DND-41 (cell line): Measurements from ENCODE around the gene NEDD4L.

Source experiments
- EZH2 ChIP-seq: IDR thresholded peaks from 3 replicates; pipeline ENCODE4 v1.6.1; 2012; ENCODE audit warnings: borderline replicate concordance, low read depth, mild to moderate bottlenecking, moderate library complexity, low read length, inconsistent platforms; ENCODE audit not compliant: severe bottlenecking
- TF ChIP-seq, protein P1 (sequence below): IDR thresholded peaks from 2 replicates; pipeline ENCODE4 v1.5.1; 2012; ENCODE audit warnings: borderline replicate concordance, low read length, moderate library complexity, mild to moderate bottlenecking; ENCODE audit not compliant: poor library complexity, severe bottlenecking; ENCODE audit errors: extremely low read depth

GRCh38 chr18:58105888-58106260, 61.8 kb downstream of the NEDD4L start:
- TF ChIP-seq, protein P1, sequence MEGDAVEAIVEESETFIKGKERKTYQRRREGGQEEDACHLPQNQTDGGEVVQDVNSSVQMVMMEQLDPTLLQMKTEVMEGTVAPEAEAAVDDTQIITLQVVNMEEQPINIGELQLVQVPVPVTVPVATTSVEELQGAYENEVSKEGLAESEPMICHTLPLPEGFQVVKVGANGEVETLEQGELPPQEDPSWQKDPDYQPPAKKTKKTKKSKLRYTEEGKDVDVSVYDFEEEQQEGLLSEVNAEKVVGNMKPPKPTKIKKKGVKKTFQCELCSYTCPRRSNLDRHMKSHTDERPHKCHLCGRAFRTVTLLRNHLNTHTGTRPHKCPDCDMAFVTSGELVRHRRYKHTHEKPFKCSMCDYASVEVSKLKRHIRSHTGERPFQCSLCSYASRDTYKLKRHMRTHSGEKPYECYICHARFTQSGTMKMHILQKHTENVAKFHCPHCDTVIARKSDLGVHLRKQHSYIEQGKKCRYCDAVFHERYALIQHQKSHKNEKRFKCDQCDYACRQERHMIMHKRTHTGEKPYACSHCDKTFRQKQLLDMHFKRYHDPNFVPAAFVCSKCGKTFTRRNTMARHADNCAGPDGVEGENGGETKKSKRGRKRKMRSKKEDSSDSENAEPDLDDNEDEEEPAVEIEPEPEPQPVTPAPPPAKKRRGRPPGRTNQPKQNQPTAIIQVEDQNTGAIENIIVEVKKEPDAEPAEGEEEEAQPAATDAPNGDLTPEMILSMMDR: no peak
- TF ChIP-seq EZH2: no peak
